K562 (cell line): ENCODE measurements around the gene HIVEP3.

Experiments
- GABPB1 ChIP-seq: sonication (generic); formaldehyde crosslinking; IDR thresholded peaks from 2 replicates; pipeline ENCODE4 v1.8.0; 2022; ENCODE audit warnings: mild to moderate bottlenecking, missing genetic modification reagents
- NRF1 ChIP-seq, 2 experiments: fragments of 450-650 bp; IDR thresholded peaks in 1 of 2; conservative IDR thresholded peaks in 1 of 2; 2 replicates each; pipeline ENCODE4 v1.6.1; 2014; ENCODE audit warnings: mild to moderate bottlenecking in 2 of 2

DNA sequence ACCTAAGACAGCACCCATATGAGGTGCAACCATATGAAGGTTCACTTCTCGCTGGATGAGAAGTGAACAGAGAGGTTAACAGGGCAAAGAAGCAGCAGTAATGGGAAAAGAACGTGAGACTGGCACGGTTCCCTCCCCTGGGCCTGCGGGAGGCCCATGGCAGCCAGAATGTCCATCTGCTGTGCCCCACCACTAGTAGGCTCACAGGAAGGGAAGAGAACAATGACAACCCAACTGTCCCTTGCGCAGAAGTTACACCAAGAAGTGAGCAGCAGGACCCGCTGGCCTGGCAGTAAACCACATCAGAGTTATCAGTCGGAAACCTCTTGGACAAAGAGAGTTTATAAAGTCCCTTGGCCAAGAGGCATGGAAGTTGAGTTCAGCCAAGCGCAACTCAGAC is 11.3 kb downstream of the HIVEP3 start:
- TF ChIP-seq NRF1 (conservative IDR thresholded peaks at IDR 0.05 in 1 of 2, IDR thresholded peaks at IDR 0.05 in 1 of 2) (no peak), GABPB1 (no peak)
